BJ (cell line): ENCODE results near the gene PRDM16. TPM values are rescaled to one million over a fixed set of nuclear protein-coding genes. Genes with fewer than 3 reads are reported as not detected.

Experiments
- CTCF ChIA-PET: fragments of 350-600 bp; formaldehyde crosslinking; extraction: SDS; loops from one replicate; lab custom pipeline; 2021; ENCODE audit warnings: antibody characterized with exemption, inconsistent platforms; lab: Yijun Ruan, JAX
- POLR2A ChIA-PET: fragments of 300-600 bp; sonication (Branson Sonifier 250); formaldehyde crosslinking; extraction: SDS; loops from one replicate; lab custom pipeline; 2021; ENCODE audit warnings: antibody characterized with exemption; lab: Charles Lee
- DNase-seq: peaks from one replicate; pipeline ENCODE4 v3.0.0-alpha.2; 2011; ENCODE audit warnings: low read depth
- H3K27me3 ChIP-seq: 2 replicates; pipeline ENCODE4 v1.6.0; 2011; ENCODE audit warnings: low read length; ENCODE audit not compliant: control insufficient read depth, insufficient read depth
- H3K36me3 ChIP-seq: 2 replicates; pipeline ENCODE4 v1.5.1; 2011; ENCODE audit warnings: low read length; ENCODE audit not compliant: control insufficient read depth, insufficient read depth
- H3K4me3 ChIP-seq: 2 replicates; pipeline ENCODE4 v1.5.1; 2011; ENCODE audit warnings: low read depth, mild to moderate bottlenecking, control low read depth, low read length
- CTCF ChIP-seq: IDR thresholded peaks from 2 replicates; pipeline ENCODE4 v1.5.1; 2011; ENCODE audit warnings: low read depth, mild to moderate bottlenecking, control low read depth, inconsistent platforms, low read length, moderate library complexity; ENCODE audit not compliant: insufficient read depth
- polyA plus RNA-seq: library from polyadenylated mRNA; depleted of rRNA; stranded (reverse); fragments of >200 nt; gene quantifications from 2 replicates; pipeline ENCODE4 v1.2.3, GENCODE V29; 2011

The PRDM16 gene
- polyA plus RNA-seq, 1 experiment: 0.02 TPM

- ChIA-PET CTCF (no interaction called here), POLR2A (no interaction called here)
- Histone ChIP-seq H3K36me3 (no peaks in the 10 kb centered on the region), H3K4me3 (no peak overlapping the region), H3K27me3 (peaks cover 1% of the 10 kb centered on the region)
- TF ChIP-seq CTCF: no peak
- no peak for DNase-seq
These were observed 267.9 kb downstream of the PRDM16 start for GRCh38 chr1:3336641-3337630.

GRCh38 chr1:3337798-3338724 lies 269.1 kb downstream of the PRDM16 start:
- no peak for DNase-seq
- CTCF ChIA-PET: interaction anchor here (1.3 kb wide), 1 partner anchor 326 kb away, joined by 3 read pairs; no protein-coding TSS in a partner anchor
- no peak for TF ChIP-seq CTCF
- H3K27me3 ChIP-seq: peaks cover 1% of the 10 kb centered on the region
- POLR2A ChIA-PET: no interaction called here
- H3K4me3 ChIP-seq: no peak overlapping the region
- no peaks in the 10 kb centered on the region for H3K36me3 ChIP-seq

- no peaks in the 10 kb centered on the region for H3K36me3 ChIP-seq
- peaks cover 1% of the 10 kb centered on the region for H3K27me3 ChIP-seq
- ChIA-PET POLR2A (no interaction called here), CTCF (interaction anchor here (1.3 kb wide), 1 partner anchor 326 kb away, joined by 3 read pairs; no protein-coding TSS in a partner anchor)
- no peak for TF ChIP-seq CTCF
- no peak overlapping the region for H3K4me3 ChIP-seq
- no peak for DNase-seq
These were observed 269.7 kb downstream of the PRDM16 start for GRCh38 chr1:3338725-3339070.

GRCh38 chr1:3339856-3340255 lies 270.9 kb downstream of the PRDM16 start:
- Histone ChIP-seq H3K4me3 (no peak overlapping the region), H3K27me3 (no peaks in the 10 kb centered on the region; the same call in 1 of the 2 replicates), H3K36me3 (no peaks in the 10 kb centered on the region)
- no peak for DNase-seq
- ChIA-PET POLR2A (no interaction called here), CTCF (no interaction called here)
- no peak for TF ChIP-seq CTCF
